NCI-H69 (cell line): ENCODE results near the gene KCNAB3.
A peak's percentile ranks its signal among the peaks of the same experiment; 100 is the strongest.
"Not testable (repeated sequence)": the region's sequence is repeated elsewhere in the genome, so short reads cannot be mapped to it uniquely, and the experiment has no call there.

ENCODE experiments used
- DNase-seq: peaks from one replicate; lab custom pipeline; 2025; lab: John Stamatoyannopoulos, UW

Gene KCNAB3

DNA sequence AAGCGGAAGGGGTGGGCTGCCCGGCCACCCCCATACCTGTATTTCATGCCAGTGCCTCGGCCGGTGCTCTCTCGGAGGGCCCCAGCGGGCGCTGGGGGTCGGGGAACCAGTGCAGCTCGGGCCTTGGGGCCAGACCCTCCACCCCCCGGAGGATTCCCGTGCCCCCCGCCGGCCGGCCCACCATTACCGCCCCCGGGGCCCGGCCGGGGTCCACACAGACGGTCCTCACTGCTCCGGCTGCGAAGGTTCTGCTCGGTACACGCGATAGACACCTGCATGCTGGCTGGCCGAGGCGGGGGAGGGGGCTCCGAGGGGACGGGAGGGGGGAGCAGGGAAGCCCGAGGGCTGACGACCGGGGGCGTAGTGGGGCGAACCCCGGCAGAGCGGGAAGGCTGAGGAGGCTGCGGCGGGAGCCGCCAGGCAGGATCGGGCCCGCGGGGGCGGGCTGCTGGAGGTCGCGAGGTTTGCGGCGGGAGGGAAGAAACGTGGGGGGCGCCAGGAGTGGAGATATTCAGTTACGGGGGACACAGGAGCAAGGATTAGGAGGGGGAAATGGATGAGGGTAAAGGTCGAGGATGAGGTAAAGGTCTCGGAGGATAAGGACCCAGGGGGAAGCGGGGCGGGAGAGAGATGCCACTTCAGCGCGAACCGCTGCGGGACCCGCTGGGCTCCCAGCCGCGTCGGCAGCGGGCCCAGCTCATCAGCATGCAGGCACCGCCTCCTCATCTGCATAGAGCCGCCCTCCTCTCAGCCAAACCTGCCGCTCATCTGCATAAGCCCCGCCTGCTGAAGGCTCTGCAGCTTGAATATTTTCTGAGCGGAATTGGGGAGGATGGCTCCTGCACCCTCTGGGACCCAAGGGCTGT is at the start of gene KCNAB3:
TSS of gene KCNAB3 (minus strand) at position 699 of the 866 bp plus-strand sequence. CDS start at position 278, 421 bp downstream.
- DNase-seq = peak; percentile 81

DNA sequence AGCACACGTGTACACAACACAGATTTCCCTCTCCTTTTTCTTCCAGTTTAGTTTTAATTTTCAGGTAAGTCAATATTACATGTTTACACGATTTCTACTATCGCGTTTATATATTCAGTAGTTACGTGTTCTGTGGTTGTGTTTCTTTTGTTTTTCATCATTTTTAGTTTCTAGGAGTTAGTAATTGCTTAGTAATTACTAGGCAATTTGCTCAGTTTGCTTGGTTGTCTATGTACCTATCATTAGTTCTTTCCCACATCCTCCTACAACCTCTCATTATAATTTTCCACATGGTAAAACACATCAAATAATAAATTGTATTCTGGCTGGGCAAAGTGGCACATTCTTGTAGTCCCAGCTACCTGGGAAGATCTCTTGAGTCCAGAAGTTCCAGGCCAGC is 48.1 kb upstream of the KCNAB3 start:
- DNase-seq = peak; percentile 61

DNA sequence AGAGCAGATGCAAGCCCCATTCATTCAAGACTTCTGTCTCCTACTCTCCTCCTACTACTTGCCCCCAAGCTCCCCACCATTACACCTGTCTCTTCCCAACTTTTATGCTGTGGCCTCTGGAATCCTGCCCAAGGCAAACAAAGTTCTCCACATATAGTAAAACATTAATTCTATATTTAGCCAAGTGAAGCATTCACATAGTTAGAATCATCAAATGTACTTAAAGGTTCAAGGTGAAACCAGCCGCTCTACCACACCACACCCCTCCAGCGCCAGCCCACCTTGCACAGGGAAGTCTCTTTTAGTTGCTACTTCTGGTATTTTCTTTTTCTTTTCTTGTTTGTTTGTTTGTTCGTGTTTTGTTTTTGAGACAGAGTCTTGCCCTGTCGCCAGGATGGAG is 47.4 kb upstream of the KCNAB3 start:
- DNase-seq = no peak

DNA sequence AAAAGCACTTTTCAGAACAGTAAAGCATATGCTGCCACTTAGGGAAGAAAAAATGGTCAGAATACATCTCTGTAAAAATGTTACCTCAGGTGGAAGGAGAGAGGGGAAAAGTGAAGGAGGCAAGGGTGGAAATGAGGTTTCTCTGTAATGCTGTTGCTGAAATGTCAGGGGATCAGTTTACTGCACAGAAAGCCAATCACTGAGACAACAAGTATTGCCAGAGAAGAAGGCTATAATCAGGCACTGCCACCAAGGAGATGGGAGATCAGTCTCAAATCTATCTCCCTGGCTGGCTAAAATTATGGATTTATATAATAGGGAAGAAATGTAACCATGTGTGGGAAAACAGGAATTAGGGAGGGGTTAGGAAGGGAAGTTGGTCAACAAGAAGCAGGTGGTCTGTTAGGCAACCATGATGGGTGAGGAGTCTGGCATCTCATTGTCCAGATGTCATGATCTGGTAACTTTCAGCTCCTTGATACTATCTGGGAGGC is 45.0 kb upstream of the KCNAB3 start:
- no peak for DNase-seq

DNA sequence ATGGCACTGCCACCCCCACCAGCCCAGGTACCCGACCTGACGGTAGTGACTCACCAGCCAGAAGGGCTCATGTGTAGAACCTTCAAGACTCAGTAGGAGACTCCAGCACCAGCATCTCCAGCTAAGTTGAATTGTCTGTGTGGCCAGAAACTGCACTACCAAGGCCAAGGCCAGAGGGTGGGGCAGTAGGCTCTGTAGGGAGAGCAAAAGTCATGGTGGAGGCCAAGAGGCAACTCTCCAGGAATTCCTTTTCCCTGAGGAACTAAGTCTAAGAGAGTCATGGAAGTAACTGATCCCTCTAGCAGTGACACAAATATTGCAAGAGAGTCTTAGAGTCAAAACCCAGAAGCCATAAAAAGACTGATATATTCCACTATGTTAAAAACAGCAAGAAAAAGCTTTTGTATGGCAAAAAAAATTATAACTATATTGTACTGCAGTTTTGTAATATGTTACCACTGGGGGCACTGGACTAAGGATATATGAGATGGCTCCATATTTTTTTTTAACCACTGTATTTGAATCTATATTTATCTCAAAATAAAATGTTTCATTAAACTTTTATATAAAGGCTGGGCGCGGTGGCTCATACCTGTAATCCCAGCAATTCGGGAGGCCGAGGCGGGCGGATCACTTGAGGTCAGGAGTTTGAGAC is 42.6 kb upstream of the KCNAB3 start:
- DNase-seq = no peak

DNA sequence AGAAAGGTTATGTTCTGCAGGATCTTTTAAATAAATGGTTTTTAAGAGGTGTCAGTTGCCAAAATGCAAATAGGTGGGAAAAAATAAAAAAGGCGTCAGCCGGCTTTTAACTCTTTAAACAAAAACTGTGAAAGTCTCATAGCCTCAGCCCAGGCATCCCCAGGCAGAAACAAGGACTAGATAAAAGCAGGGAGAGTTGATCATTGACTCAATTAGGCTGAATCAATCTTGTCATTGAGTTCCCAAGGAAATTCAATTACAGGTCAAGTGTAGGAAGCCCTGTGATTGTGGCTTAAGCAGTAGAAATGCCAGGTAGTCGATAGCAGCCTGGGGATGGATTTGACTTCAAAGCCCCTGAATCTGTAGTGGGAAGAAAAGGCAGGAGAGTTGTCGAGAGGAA is 42.0 kb upstream of the KCNAB3 start:
- no peak for DNase-seq

DNA sequence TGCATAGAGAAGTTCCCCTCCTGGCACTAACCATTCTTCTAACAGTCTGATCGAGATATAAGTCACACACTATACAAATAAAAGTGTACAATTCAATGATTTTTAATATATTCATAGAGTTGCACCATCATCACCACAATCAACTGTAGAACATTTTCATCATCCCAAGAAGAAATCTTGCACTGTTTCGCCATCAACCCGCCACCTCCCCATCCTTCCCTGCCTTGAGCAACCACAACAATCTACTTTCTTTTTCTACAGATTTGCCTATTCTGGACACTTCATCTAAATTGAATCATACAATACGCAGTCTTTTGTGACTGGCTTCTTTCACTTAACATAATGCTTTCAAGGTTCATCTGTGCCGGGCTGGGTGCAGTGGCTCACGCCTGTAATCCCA is 39.8 kb upstream of the KCNAB3 start:
- DNase-seq = no peak

DNA sequence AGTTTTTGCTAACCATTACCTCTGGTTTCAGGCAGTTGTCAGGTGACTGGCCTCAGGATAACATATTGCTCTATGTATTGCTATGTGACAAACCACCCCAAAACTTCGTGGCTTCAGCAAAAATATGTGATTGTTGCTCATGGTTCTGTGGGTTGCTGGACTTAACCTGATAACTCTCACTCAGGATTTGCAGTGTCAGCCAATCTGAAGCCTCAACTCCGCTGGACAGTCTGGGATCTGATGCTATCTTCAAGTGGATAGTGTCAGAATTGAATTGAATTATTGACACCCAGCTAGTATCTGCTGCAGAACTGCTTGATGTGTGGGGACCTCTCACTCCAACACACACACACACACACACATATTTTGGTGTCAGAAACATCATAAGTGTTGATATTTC is 38.1 kb upstream of the KCNAB3 start:
- DNase-seq = no peak

DNA sequence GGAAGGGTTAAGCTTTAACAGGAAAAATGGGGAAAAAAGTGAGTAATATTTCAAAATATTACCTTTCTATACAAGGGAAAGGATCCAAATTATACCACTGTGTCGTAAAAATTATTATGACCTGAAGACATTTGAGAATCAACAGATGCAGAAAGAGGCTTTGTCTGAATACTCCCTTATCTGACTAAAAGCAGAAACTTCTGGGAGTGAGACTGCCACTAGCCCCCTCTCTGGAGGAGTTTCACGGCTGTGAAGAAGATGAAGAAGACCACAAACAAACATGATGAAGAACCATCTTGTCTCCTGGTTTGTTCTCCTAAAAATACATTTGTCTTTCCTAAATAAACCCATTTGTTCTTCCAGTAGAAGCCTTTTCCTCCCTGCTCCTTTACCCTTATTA is 31.8 kb upstream of the KCNAB3 start:
- DNase-seq = no peak

DNA sequence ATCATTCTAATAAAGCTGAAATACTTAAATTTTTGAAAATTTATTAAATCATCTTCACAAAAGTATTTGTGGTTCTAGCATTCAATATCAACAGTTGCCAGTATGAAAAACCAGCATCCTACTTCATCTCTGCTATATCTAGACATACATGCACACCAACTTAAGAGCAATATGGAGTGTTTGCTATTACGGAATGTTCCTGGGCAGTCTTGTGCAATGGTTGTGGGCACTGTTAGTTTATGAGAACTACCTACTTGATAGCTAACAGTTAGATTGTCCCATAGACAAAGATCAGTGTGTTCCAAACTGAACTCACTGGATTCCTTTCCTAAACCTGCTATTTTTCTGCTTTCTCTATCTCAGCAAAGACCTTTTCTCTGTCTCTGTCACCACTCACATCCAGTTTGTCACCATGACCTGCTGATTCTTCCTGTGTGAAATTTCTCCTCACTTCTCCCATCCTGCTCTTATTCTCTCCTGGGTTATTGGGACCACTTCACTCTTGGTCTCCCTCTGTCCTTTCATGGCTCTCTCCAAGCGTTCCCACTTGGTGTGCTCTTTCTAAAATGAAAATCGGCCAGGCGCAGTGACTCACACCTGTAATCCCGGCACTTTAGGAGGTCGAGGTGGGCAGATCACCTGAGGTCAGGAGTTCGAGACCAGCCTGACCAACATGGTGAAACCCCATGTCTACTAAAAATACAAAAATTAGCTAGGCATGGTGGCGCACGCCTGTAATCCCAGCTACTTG is 30.0 kb upstream of the KCNAB3 start:
- DNase-seq = no peak

DNA sequence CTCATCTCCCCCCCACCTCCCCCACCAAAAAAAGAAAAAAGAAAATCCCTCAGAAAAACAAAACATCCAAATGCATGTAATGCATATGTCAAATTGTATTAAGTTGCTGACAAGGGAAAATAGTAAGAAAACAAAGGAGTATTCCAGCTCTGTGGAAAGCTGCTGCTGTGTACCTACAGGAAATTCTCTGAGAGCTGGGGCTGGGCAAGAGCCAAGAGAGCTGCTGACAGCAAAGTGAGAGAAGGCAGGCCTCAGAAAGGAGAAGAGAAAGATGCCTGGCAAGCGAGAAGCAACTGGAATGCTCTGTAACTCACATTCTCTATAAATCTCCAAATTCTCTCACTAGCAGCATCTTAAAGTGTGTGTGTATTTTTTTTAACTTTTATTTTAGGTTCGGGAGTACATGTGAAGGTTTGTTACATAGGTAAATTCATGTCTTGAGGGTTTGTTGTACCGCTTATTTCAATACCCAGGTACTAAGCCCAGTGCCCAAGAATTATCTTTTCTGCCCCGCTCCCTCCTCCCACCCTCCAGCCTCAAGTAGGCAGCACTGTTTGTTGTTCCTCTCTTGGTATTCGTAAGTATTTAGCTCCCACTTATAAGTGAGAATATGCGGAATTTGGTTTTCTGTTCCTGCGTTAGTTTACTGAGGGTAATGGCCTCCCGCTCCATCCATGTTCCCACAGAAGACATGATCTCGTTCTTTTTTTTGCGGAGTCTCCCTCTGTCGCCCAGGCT is 26.7 kb upstream of the KCNAB3 start:
- DNase-seq = no peak

DNA sequence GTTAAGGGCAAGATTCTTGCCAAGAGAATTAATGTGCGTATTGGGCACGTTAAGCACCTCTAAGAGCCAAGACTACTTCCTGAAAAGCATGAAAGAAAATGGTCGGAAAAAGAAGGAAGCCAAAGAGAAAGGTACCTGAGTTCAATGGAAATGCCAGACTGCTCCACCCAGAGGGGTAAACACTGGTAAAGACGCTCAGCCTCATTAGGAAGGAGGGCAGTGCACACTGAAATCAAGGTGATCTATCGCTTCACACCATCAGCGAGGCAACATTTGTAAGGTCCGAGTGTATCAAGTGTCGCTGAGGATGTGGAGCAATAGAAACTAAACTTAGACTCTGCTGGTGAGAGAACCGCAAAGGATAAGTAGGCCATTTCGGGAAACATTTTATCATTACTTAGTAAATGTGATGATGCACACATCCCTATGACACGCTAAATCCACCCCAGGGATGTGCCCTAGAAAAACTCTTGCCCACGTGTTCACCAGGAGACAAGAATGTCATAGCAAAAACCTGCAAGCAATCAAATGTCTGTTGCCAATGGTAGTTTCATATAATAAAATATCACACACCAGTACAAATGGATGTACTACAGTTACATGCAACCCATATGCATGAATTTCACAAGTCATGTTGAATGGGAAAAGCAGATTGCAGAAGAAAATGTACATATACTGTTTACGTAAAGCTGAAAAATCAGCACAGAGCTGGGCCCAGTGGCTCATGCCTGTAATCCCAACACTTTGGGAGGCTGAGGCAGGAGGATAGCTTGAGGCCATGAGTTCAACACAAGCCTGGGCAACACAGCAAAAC is 26.0 kb upstream of the KCNAB3 start:
- DNase-seq = no peak

DNA sequence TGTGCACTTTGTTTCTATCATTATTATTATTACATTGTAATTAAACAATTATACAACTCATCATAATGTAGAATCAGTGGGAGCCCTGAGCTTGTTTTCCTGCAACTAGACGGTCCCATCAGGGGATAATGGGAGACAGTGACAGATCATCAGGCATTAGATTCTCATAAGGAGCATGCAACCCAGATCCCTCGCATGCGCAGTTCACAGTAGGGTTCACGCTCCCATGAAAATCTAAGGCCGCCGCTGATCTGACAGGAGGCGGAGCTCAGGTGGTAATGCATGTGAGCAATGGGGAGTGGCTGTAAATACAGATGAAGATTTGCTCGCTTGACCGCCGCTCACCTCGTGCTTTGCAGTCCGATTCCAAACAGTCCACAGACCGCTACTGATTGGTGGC is 23.6 kb upstream of the KCNAB3 start:
- not testable (repeated sequence) for DNase-seq

DNA sequence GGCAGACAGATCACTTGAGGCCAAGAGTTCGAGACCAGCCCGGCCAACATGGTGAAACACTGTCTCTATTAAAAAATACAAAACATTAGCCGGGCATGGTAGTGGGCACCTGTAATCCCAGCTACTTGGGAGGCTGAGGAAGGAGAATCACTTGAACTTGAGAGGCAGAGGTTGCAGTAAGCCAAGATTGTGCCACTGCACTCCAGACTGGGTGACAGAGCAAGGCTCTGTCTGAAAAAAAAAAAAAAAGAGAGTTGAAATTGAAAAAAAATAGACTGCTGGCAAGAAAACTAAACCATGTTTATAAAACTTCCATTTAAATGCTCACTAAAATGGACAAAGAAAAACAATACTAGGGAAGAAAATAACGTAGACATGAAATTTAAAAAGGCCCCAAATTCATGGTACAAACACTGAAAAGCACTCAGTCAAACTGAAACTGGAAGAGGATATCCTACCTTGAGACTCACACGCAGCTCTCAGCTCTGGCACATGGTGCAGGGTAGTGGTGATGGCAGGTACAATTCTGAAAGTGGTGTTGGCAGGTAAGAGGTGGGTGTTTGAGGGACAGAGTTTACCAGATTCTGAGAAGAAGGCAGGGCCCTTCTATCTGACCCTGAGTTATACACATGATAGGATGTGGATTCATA is 21.6 kb upstream of the KCNAB3 start:
- DNase-seq = no peak

DNA sequence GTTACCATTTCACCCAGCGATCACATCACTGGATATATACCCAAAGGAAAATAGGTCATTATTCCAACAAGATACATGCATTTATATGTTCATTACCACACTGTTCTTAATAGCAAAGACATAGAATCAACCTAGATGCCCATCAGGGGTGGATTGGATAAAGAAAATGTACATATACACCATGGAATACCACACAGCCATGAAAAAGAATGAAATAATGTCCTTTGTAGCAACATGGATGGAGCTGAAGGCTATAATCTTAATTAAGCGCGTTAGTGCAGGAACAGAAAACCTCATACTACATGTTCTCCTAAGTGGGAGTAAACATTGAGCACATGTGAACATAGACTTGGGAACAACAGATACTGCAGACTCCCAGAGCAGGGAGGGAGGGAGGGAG is 20.9 kb upstream of the KCNAB3 start:
- DNase-seq = no peak

DNA sequence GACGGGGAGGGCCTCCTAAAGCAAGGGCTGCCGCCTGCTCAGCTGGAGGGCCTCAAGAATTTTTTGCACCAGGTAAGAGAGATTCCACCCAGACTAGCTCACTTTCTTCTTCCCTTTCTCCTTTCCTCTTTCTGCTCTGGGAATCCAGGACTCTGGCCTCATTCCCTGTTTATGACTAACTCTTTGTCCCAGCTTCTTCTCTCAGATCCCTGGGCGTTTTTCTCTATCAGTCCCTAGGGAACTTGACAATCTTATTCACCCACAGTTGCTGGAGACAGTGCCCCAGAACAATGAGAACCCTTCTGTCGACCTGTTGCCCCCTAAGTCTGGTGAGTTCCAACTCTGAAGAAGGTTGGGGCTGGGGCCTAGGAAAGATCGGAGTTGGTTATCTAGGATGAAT is 18.0 kb upstream of the KCNAB3 start:
- DNase-seq = no peak

DNA sequence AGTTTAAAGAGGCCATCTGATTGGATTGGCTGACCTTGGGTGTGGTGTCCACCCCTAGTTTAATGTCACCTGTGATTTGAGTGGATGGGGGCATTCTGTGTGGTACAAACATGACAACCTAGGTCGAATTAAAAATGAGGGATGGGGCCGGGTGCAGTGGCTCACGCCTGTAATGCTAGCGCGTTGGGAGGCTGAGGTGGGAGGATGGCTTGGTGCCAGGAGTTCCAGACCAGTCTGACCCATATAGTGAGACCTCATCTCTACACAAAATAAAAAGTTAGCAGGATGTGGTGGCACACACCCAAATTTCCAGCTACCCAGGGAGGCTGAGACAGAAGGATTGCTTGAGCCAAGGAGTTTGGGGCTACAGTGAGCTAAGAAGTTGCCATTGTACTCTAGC is 16.8 kb upstream of the KCNAB3 start:
- DNase-seq = no peak

DNA sequence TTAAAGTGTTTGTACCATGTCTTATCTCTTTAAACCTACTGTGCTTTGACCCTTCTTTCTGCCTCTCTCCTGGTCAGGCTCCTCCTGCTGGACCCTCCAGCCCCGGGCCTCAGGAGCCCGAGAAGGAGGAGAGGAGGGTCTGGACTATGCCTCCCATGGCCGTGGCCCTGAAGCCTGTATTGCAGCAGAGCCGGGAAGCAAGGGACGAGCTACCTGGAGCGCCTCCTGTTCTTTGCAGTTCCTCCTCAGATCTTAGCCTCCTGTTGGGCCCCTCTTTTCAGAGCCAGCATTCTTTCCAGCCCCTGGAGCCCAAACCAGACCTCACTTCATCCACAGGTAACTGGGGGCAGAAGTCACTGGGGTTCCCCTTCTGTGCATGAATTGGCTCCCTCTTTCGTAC is 16.0 kb upstream of the KCNAB3 start:
- no peak for DNase-seq

DNA sequence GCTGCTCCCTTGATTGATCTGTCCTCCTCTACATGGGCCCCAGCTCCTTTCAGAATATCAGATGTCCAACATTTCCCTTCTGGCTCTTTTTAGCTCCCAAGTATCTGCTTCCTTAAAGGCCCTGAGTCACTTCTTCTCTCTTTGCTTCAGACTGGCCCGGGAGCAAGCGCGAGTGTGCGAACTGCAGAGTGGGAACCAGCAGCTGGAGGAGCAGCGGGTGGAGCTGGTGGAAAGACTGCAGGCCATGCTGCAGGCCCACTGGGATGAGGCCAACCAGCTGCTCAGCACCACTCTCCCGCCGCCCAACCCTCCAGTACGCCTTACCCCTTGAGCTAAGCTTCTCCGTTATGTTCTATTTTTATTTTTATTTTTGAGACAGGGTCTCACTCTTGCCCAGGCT is 14.7 kb upstream of the KCNAB3 start:
- DNase-seq = no peak

DNA sequence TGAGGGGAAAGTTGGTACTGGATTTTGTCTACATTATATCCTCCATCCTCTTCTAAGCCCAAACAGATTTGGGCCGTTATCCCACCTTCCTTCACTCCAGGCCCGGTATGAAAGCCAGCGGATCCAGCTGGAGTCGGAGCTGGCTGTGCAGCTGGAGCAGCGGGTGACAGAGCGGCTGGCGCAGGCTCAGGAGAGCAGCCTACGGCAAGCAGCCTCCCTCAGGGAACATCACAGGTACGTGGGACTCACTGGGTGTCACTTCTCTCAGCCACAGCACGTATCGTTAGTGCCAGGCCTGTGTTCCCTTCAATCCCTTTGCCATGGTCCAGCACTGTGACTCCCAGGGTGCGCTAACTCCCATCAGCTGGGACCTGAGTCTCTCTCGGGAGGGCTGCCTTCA is 13.6 kb upstream of the KCNAB3 start:
- no peak for DNase-seq

DNA sequence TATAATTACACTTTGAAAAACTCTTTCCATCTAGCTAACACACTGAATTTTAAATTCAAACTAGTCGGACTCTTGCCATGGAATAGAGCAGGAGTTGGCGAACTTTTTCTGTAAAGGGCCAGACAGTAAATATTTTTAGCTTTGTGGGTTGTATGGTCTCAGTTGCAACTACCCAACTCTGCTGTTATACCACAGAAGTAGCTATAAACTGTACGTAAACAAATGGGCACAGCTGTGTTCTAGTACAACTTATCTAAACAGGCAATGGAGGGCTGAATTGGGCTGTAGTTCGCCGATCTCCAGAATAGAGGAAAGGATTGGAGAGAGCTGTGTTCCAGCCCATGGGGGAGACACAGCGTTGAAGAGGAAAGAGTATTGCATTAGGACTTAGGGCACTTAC is 11.1 kb upstream of the KCNAB3 start:
- DNase-seq = no peak
